PC-9 (cell line): Measurements from ENCODE around the gene TMEM266. TPM values are rescaled to one million over a fixed set of nuclear protein-coding genes. Genes with fewer than 3 reads are reported as not detected.

ENCODE experiments used
- Bru-seq: library from RNA; stranded (reverse); fragments of 400-500 nt; gene quantifications from one replicate; lab custom pipeline; 2021; lab: Mats Ljungman, UMichigan
- BruChase-seq, 2 experiments: library from RNA; stranded (reverse); fragments of 400-500 nt; gene quantifications; one replicate each; lab custom pipeline; 2021; lab: Mats Ljungman, UMichigan
- BruUV-seq: library from RNA; stranded (reverse); fragments of 400-500 nt; replicated peaks from 2 replicates; lab custom pipeline; 2021; lab: Mats Ljungman, UMichigan
- CTCF ChIA-PET: fragments of 300-600 bp; sonication (Branson Sonifier 250); formaldehyde crosslinking; loops from one replicate; lab custom pipeline; 2022; ENCODE audit warnings: antibody characterized with exemption; lab: Charles Lee
- POLR2A ChIA-PET: fragments of 300-600 bp; sonication (Branson Sonifier 250); formaldehyde crosslinking; loops from one replicate; lab custom pipeline; 2022; ENCODE audit warnings: antibody characterized with exemption; ENCODE audit not compliant: unreplicated experiment; lab: Charles Lee
- DNase-seq, 2 experiments: peaks; one replicate each; pipeline versions ENCODE4 v3.0.0 to v3.0.0-alpha.2; 2015 to 2022; ENCODE audit warnings: mixed read lengths in 1 of 2
- H2AFZ ChIP-seq: fragments of 200-600 bp; sonication (generic); 2 replicates; pipeline ENCODE4 v1.8.1; 2017; ENCODE audit warnings: antibody characterized with exemption
- H3F3A ChIP-seq: fragments of 200-600 bp; sonication (generic); 2 replicates; pipeline ENCODE4 v1.8.1; 2017; ENCODE audit warnings: antibody characterized with exemption, mild to moderate bottlenecking, low read depth; ENCODE audit not compliant: insufficient read depth
- H3K27ac ChIP-seq: fragments of 200-600 bp; sonication (generic); 2 replicates; pipeline ENCODE4 v1.6.1; 2016; ENCODE audit warnings: mixed run types
- H3K27me3 ChIP-seq: fragments of 200-600 bp; sonication (generic); 2 replicates; pipeline ENCODE4 v1.6.1; 2016; ENCODE audit warnings: low read depth, mixed run types; ENCODE audit not compliant: insufficient read depth
- H3K36me3 ChIP-seq: fragments of 200-600 bp; sonication (generic); 2 replicates; pipeline ENCODE4 v1.6.1; 2016; ENCODE audit warnings: low read depth, mixed run types
- H3K4me1 ChIP-seq: fragments of 200-600 bp; sonication (generic); replicated peaks from 2 replicates; pipeline ENCODE4 v1.6.1; 2016; ENCODE audit warnings: mixed run types; ENCODE audit not compliant: insufficient read depth
- H3K4me2 ChIP-seq: fragments of 200-600 bp; sonication (generic); 2 replicates; pipeline ENCODE4 v1.6.1; 2017; ENCODE audit warnings: mixed run types
- H3K4me3 ChIP-seq: fragments of 200-600 bp; sonication (generic); 2 replicates; pipeline ENCODE4 v1.6.1; 2016; ENCODE audit warnings: mixed run types
- H3K79me2 ChIP-seq: fragments of 200-600 bp; sonication (generic); 2 replicates; pipeline ENCODE4 v1.6.1; 2017; ENCODE audit warnings: low read depth, mixed run types
- H3K9me2 ChIP-seq: fragments of 200-600 bp; sonication (generic); 2 replicates; pipeline ENCODE4 v1.8.1; 2017; ENCODE audit warnings: mild to moderate bottlenecking; ENCODE audit not compliant: insufficient read depth
- H3K9me3 ChIP-seq: fragments of 200-600 bp; sonication (generic); 2 replicates; pipeline ENCODE4 v1.8.1; 2016; ENCODE audit warnings: low read depth; ENCODE audit not compliant: insufficient read depth
- H4K20me1 ChIP-seq: fragments of 200-600 bp; sonication (generic); 2 replicates; pipeline ENCODE4 v1.8.1; 2017; ENCODE audit not compliant: insufficient read depth
- EZH2 ChIP-seq: fragments of 200-600 bp; sonication (generic); IDR thresholded peaks from 2 replicates; pipeline ENCODE4 v1.8.0; 2017; ENCODE audit warnings: antibody characterized with exemption, low read depth
- intact Hi-C: fragments of 100-400 bp; cut with micrococcal nuclease; formaldehyde crosslinking; loops from one replicate; pipeline ENCODE4 v1.10.0; 2022; ENCODE audit not compliant: unreplicated experiment
- long read RNA-seq: library from polyadenylated mRNA; stranded (forward); transcript quantifications from one replicate; pipeline ENCODE4 v2.0.0, GENCODE V29; 2022
- total RNA-seq: library from RNA; stranded (reverse); gene quantifications from 2 replicates; pipeline ENCODE4 v1.2.3, GENCODE V29; 2021
- TF ChIP-seq, protein P1 (sequence below): fragments of 200-600 bp; sonication (generic); conservative IDR thresholded peaks from 2 replicates; pipeline ENCODE4 v1.6.1; 2017; ENCODE audit warnings: mixed run types, antibody characterized with exemption, mild to moderate bottlenecking, moderate library complexity

The TMEM266 gene, protein sequence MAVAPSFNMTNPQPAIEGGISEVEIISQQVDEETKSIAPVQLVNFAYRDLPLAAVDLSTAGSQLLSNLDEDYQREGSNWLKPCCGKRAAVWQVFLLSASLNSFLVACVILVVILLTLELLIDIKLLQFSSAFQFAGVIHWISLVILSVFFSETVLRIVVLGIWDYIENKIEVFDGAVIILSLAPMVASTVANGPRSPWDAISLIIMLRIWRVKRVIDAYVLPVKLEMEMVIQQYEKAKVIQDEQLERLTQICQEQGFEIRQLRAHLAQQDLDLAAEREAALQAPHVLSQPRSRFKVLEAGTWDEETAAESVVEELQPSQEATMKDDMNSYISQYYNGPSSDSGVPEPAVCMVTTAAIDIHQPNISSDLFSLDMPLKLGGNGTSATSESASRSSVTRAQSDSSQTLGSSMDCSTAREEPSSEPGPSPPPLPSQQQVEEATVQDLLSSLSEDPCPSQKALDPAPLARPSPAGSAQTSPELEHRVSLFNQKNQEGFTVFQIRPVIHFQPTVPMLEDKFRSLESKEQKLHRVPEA
- 0.38 and 0.41 TPM in 2 replicates for total RNA-seq
- percentile 15 among the genes with signal in this experiment for Bru-seq, nascent RNA
- BruChase-seq, experiment 1, labeled RNA remaining after a 2-hour chase = percentile 19 among the genes with signal in this experiment
- BruChase-seq, experiment 2, labeled RNA remaining after a 6-hour chase = percentile 9 among the genes with signal in this experiment
- long read RNA-seq = 0 reads

DNA sequence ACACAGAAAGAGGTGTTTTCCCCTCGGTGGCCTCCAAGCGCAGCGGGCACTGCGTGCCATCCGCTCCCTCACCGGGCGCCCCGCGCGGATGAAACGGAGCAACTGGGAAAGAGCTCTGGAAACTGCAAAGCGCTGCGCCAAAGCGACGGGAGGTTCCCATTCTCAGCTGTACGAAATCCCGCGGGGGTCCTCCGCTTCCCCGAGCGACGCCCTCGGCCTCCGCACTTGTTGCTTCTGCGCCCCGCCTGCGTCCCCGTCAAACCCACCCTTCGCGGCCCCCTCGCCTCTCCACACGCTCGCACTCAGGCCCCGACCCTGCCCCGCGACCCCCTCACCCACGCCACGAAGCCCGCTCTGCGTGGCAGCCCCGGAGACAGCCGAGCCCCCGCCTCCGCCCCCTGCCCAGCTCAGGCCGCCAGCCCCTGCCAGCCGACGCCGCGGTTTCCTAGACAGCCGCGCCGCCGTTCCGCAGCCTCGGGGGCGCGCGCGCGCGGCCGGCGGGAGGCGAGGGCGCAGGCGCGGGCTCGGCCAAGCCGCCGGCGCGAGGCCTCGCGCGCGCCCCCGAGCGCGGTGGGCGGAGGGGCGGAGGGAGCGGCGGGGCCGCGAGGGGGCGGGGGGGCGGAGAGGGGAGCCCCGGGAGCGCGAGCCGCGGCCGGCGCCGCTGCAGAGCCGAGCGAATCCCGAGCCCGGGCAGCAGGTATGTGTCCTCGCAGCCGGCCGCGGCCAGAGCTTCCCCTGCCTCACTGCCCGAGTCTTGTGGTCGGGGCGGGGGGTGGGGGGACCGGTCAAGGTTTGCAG lies at the start of gene TMEM266:
TMEM266 (plus strand) TSS at position 666 of the 798 bp plus-strand sequence. CDS start 74,279 bp downstream, outside the sequence.
- Histone ChIP-seq H3F3A (peaks cover 17% of the 10 kb centered on the region), H3K27ac (no peak within 1 kb of the TSS), H3K9me2 (no peaks in the 10 kb centered on the region), H3K9me3 (no peaks in the 10 kb centered on the region), H3K4me1 (peaks cover 16% of the 10 kb centered on the region), H2AFZ (peak within 1 kb of the TSS; percentile 82), H3K27me3 (peaks cover 21% of the 10 kb centered on the region; the same call in 1 of the 2 replicates), H3K4me3 (peak within 1 kb of the TSS; percentile 63), H4K20me1 (no peaks in the 10 kb centered on the region), H3K4me2 (peak within 1 kb of the TSS; percentile 83), H3K36me3 (no peaks in the 10 kb centered on the region), H3K79me2 (no peaks in the 10 kb centered on the region)
- intact Hi-C loops = loop anchor here (5.0 to 10.0 kb wide), 2 partner anchors 247 to 805 kb away; no protein-coding TSS in a partner anchor
- DNase-seq = peak in 1 of 2 experiments; percentile 37
- ChIA-PET CTCF (interaction anchor here (0.6 to 4.0 kb wide), 3 partner anchors 79 to 130 kb away, joined by 3 to 68 read pairs (median 5); no protein-coding TSS in a partner anchor), POLR2A (interaction anchor here (0.7 kb wide), 1 partner anchor 112 kb away, joined by 4 read pairs; no protein-coding TSS in a partner anchor)
- no TSS peak for BruUV-seq
- TF ChIP-seq EZH2 = no peak
- TF ChIP-seq, protein P1, sequence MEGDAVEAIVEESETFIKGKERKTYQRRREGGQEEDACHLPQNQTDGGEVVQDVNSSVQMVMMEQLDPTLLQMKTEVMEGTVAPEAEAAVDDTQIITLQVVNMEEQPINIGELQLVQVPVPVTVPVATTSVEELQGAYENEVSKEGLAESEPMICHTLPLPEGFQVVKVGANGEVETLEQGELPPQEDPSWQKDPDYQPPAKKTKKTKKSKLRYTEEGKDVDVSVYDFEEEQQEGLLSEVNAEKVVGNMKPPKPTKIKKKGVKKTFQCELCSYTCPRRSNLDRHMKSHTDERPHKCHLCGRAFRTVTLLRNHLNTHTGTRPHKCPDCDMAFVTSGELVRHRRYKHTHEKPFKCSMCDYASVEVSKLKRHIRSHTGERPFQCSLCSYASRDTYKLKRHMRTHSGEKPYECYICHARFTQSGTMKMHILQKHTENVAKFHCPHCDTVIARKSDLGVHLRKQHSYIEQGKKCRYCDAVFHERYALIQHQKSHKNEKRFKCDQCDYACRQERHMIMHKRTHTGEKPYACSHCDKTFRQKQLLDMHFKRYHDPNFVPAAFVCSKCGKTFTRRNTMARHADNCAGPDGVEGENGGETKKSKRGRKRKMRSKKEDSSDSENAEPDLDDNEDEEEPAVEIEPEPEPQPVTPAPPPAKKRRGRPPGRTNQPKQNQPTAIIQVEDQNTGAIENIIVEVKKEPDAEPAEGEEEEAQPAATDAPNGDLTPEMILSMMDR = no peak

DNA sequence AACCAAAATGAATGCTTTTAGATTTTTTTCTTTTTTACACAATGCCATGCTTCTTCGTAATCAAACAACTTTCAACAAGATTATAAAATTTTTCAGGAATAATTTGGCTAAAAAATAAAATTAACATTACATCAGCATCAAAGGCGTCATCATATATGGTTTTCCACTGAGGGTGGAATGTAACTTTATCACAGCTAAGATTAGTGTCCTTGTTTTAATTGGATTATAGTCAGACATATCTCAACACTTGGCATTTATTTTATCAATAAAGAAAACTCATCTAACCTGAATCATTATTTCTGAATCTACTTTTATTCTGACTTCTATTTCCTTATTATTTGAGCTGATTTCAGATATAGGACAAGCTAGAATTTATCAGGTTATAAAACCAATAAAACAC lies 49.2 kb upstream of the TMEM266 start:
- Histone ChIP-seq H4K20me1 (no peaks in the 10 kb centered on the region), H3K36me3 (no peaks in the 10 kb centered on the region), H3F3A (no peaks in the 10 kb centered on the region), H3K9me2 (no peaks in the 10 kb centered on the region), H2AFZ (no peak overlapping the region), H3K9me3 (no peaks in the 10 kb centered on the region), H3K4me1 (peaks cover 19% of the 10 kb centered on the region), H3K79me2 (no peaks in the 10 kb centered on the region), H3K4me3 (no peak overlapping the region), H3K27me3 (no peaks in the 10 kb centered on the region), H3K27ac (no peak overlapping the region), H3K4me2 (0 out of 2 replicates have a peak overlapping the region, but pooled peaks have one; percentile 71)
- no TSS peak for BruUV-seq
- intact Hi-C loops = no loop called here
- CTCF ChIA-PET = no interaction called here
- DNase-seq = no peak
- POLR2A ChIA-PET = no interaction called here
- TF ChIP-seq, protein P1 = no peak
- TF ChIP-seq EZH2 = no peak
